C4-2B (cell line): ENCODE results near the gene ZNF584.

ENCODE experiments used
- ZFX ChIP-seq: fragments of 450-650 bp; IDR thresholded peaks from 2 replicates; pipeline ENCODE4 v1.6.1; 2017
- TF ChIP-seq, protein P1 (sequence below): fragments of 450-650 bp; conservative IDR thresholded peaks from 2 replicates; pipeline ENCODE4 v1.5.1; 2017; ENCODE audit warnings: mild to moderate bottlenecking

DNA sequence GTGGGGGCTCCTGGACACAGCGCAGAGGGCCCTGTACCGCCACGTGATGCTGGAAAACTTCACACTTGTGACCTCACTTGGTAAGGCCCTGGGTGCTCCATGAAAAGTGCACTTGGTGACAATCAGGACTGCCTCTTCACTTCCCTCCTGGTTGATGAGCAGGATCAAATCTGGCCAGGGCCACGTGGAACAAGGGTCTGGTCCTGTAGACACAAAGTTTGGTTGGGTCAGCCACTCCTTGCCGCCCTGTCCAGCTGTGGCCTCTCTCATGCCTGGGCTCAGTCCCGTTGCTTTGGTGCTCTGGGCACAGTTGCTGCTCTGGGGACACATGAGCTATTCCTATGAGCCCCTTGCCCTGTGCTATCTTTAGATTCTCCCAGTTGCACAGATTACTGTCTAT is 45.3 kb downstream of the ZNF584 start:
- TF ChIP-seq, protein P1, sequence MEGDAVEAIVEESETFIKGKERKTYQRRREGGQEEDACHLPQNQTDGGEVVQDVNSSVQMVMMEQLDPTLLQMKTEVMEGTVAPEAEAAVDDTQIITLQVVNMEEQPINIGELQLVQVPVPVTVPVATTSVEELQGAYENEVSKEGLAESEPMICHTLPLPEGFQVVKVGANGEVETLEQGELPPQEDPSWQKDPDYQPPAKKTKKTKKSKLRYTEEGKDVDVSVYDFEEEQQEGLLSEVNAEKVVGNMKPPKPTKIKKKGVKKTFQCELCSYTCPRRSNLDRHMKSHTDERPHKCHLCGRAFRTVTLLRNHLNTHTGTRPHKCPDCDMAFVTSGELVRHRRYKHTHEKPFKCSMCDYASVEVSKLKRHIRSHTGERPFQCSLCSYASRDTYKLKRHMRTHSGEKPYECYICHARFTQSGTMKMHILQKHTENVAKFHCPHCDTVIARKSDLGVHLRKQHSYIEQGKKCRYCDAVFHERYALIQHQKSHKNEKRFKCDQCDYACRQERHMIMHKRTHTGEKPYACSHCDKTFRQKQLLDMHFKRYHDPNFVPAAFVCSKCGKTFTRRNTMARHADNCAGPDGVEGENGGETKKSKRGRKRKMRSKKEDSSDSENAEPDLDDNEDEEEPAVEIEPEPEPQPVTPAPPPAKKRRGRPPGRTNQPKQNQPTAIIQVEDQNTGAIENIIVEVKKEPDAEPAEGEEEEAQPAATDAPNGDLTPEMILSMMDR: no peak
- TF ChIP-seq ZFX: no peak
